ENCODE results near the gene HS6ST3.

HS6ST3 gene

GRCh38 chr13:96673825-96674224 lies 583.9 kb downstream of the HS6ST3 start:
- TF ChIP-seq MAX (IDR thresholded peaks at IDR 0.05) (no peak), NFIC (IDR thresholded peaks at IDR 0.05) (no peak)

- TF ChIP-seq FOXM1 (IDR thresholded peaks at IDR 0.05; ENCODE audit: borderline replicate concordance, low read depth) = no peak
- no peak for TF ChIP-seq RAD21 (IDR thresholded peaks at IDR 0.05; ENCODE audit: low read depth)
- no peak for TF ChIP-seq NFIC (IDR thresholded peaks at IDR 0.05)
- no peak for TF ChIP-seq REST (IDR thresholded peaks at IDR 0.05; ENCODE audit: low read depth)
- TF ChIP-seq ZBTB7A (IDR thresholded peaks at IDR 0.05; ENCODE audit: low read depth) = no peak
- no peak for TF ChIP-seq TCF12 (IDR thresholded peaks at IDR 0.05; ENCODE audit: low read depth)
- TF ChIP-seq TAF1 (IDR thresholded peaks at IDR 0.05; ENCODE audit: low read depth) = no peak
- no peak for TF ChIP-seq TEAD4 (IDR thresholded peaks at IDR 0.05)
Observed at GRCh38 chr13:96677029-96677428, 587.1 kb downstream of the HS6ST3 start.

GRCh38 chr13:96678801-96679200 lies 588.9 kb downstream of the HS6ST3 start:
- TF ChIP-seq TEAD4 (IDR thresholded peaks at IDR 0.05) (no peak), TAF1 (IDR thresholded peaks at IDR 0.05; ENCODE audit: low read depth) (no peak), REST (IDR thresholded peaks at IDR 0.05; ENCODE audit: low read depth) (no peak), USF1 (IDR thresholded peaks at IDR 0.05) (no peak), MAX (IDR thresholded peaks at IDR 0.05) (no peak), NFIC (IDR thresholded peaks at IDR 0.05) (no peak), CREB1 (IDR thresholded peaks at IDR 0.05; ENCODE audit: low read depth) (no peak), RAD21 (IDR thresholded peaks at IDR 0.05; ENCODE audit: low read depth) (no peak), EP300 (IDR thresholded peaks at IDR 0.05; ENCODE audit: borderline replicate concordance) (no peak), CEBPB (IDR thresholded peaks at IDR 0.05) (no peak), TCF12 (IDR thresholded peaks at IDR 0.05; ENCODE audit: low read depth) (no peak), FOXM1 (IDR thresholded peaks at IDR 0.05; ENCODE audit: borderline replicate concordance, low read depth) (no peak), YY1 (IDR thresholded peaks at IDR 0.05; ENCODE audit: low read depth) (no peak), ZBTB7A (IDR thresholded peaks at IDR 0.05; ENCODE audit: low read depth) (no peak), EGR1 (IDR thresholded peaks at IDR 0.05) (no peak)

GRCh38 chr13:96680898-96681297 lies 591.0 kb downstream of the HS6ST3 start:
- no peak for TF ChIP-seq TCF12 (IDR thresholded peaks at IDR 0.05; ENCODE audit: low read depth)
- TF ChIP-seq ZBTB7A (IDR thresholded peaks at IDR 0.05; ENCODE audit: low read depth) = no peak
- TF ChIP-seq TEAD4 (IDR thresholded peaks at IDR 0.05) = no peak
- TF ChIP-seq CREB1 (IDR thresholded peaks at IDR 0.05; ENCODE audit: low read depth) = no peak
- TF ChIP-seq TAF1 (IDR thresholded peaks at IDR 0.05; ENCODE audit: low read depth) = no peak
- TF ChIP-seq YY1 (IDR thresholded peaks at IDR 0.05; ENCODE audit: low read depth) = no peak
- TF ChIP-seq FOXM1 (IDR thresholded peaks at IDR 0.05; ENCODE audit: borderline replicate concordance, low read depth) = no peak
- no peak for TF ChIP-seq EP300 (IDR thresholded peaks at IDR 0.05; ENCODE audit: borderline replicate concordance)
- no peak for TF ChIP-seq EGR1 (IDR thresholded peaks at IDR 0.05)
- TF ChIP-seq REST (IDR thresholded peaks at IDR 0.05; ENCODE audit: low read depth) = no peak
- TF ChIP-seq USF1 (IDR thresholded peaks at IDR 0.05) = no peak
- no peak for TF ChIP-seq RAD21 (IDR thresholded peaks at IDR 0.05; ENCODE audit: low read depth)
- no peak for TF ChIP-seq MAX (IDR thresholded peaks at IDR 0.05)
- TF ChIP-seq CEBPB (IDR thresholded peaks at IDR 0.05) = no peak
- no peak for TF ChIP-seq NFIC (IDR thresholded peaks at IDR 0.05)

- TF ChIP-seq CEBPB (IDR thresholded peaks at IDR 0.05) (no peak), TCF12 (IDR thresholded peaks at IDR 0.05; ENCODE audit: low read depth) (no peak), NFIC (IDR thresholded peaks at IDR 0.05) (no peak), USF1 (IDR thresholded peaks at IDR 0.05) (no peak), EGR1 (IDR thresholded peaks at IDR 0.05) (no peak), REST (IDR thresholded peaks at IDR 0.05; ENCODE audit: low read depth) (no peak), TEAD4 (IDR thresholded peaks at IDR 0.05) (no peak), RAD21 (IDR thresholded peaks at IDR 0.05; ENCODE audit: low read depth) (no peak), FOXM1 (IDR thresholded peaks at IDR 0.05; ENCODE audit: borderline replicate concordance, low read depth) (no peak), CREB1 (IDR thresholded peaks at IDR 0.05; ENCODE audit: low read depth) (no peak), EP300 (IDR thresholded peaks at IDR 0.05; ENCODE audit: borderline replicate concordance) (no peak), TAF1 (IDR thresholded peaks at IDR 0.05; ENCODE audit: low read depth) (no peak), ZBTB7A (IDR thresholded peaks at IDR 0.05; ENCODE audit: low read depth) (no peak), YY1 (IDR thresholded peaks at IDR 0.05; ENCODE audit: low read depth) (no peak), MAX (IDR thresholded peaks at IDR 0.05) (no peak)
Observed at GRCh38 chr13:96681766-96682165, 591.9 kb downstream of the HS6ST3 start.
